ENCODE measurements around the gene SLCO3A1.

Gene SLCO3A1

GRCh38 chr15:92151741-92152140 is 298.2 kb downstream of the SLCO3A1 start:
- no peak for TF ChIP-seq CTCF (IDR thresholded peaks at IDR 0.05; ENCODE audit: low read depth, low read length, missing control alignments)
- DNase-seq (ENCODE audit: extremely low read depth, low read depth), result no peak
- no peak overlapping the region for H3K4me3 ChIP-seq (replicated peaks; ENCODE audit: low read depth, low read length)

- no peak for TF ChIP-seq CTCF (IDR thresholded peaks at IDR 0.05; ENCODE audit: low read depth, low read length, missing control alignments)
- DNase-seq (ENCODE audit: extremely low read depth, low read depth), result no peak
- no peak overlapping the region for H3K4me3 ChIP-seq (replicated peaks; ENCODE audit: low read depth, low read length)
Observed at GRCh38 chr15:92152983-92153382, 299.5 kb downstream of the SLCO3A1 start.

DNA sequence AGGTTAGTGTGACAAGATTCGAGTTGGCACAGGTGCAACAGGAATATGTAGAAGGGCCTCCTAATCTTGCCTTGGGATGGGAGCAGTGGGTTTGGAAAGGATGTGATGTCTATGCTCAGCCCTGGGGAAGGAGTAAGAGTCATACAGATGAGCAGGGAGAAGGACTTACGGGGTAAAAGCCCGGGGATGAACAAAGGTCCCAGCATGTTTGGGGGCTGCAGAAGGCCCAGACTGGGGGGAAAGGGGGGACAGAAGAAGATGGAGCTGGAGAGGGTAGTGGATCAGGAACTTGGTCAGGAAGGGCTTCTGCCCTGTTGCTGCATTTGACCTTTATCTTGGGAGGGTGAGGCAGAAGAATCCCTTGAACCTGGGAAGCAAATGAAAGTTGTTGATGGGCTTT is 300.1 kb downstream of the SLCO3A1 start:
- TF ChIP-seq CTCF (IDR thresholded peaks at IDR 0.05; ENCODE audit: low read depth, low read length, missing control alignments), result no peak
- no peak overlapping the region for H3K4me3 ChIP-seq (replicated peaks; ENCODE audit: low read depth, low read length)
- no peak for DNase-seq (ENCODE audit: extremely low read depth, low read depth)

GRCh38 chr15:92155934-92156333 is 302.4 kb downstream of the SLCO3A1 start:
- H3K4me3 ChIP-seq (replicated peaks; ENCODE audit: low read depth, low read length), result no peak overlapping the region
- no peak for DNase-seq (ENCODE audit: extremely low read depth, low read depth)
- TF ChIP-seq CTCF (IDR thresholded peaks at IDR 0.05; ENCODE audit: low read depth, low read length, missing control alignments), result no peak

DNA sequence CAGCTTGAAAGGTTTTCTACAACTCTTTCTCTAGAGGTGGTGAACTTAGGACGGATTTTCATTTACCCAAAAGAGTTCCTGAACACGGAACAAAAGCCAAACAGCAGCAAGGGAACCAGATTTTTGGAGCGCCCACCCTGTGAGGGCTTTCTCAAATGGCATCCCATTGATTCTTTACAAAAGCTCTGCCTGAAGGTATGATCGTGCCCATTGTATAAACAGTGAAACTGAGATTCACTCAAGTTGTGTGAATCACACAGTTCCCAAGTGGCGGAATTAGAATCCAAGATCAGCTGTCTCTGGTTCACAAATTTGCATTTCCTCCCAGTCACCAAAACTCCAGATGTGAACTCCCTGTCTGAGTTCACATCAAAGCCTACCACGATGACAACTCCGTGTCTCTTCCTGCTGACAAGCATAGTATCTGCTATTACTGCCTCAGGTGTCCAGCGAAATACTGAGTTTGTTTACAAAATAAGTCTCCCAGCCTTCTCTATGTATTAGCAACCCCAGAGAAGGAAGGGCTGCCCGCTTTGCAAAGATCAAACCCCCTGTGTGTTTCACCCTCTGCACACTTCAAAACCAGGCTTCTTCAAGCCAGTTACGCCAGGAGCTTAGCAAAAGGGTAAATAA is 304.3 kb downstream of the SLCO3A1 start:
- no peak for TF ChIP-seq CTCF (IDR thresholded peaks at IDR 0.05; ENCODE audit: low read depth, low read length, missing control alignments)
- H3K4me3 ChIP-seq (replicated peaks; ENCODE audit: low read depth, low read length), result no peak overlapping the region
- no peak for DNase-seq (ENCODE audit: extremely low read depth, low read depth)

DNA sequence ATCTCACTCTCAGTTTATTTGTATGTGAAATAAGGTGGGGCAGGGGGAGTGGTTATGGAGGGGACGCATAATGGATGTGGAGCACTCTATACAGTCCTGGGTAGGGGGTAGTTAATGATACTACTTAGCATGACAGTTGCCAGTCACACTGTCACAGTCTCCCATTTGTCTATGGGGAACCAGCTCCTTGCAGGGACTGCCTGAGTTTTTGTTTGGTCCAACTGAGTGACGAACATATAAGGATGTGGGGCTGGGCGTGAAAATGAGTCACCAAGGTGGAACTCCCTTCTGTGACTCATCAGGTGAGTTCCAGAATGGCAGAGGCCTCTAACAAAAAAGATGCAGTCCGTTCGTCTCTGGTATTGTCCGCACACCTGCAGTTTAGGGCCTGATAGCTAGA is 304.9 kb downstream of the SLCO3A1 start:
- DNase-seq (ENCODE audit: extremely low read depth, low read depth), result no peak
- H3K4me3 ChIP-seq (replicated peaks; ENCODE audit: low read depth, low read length), result no peak overlapping the region
- TF ChIP-seq CTCF (IDR thresholded peaks at IDR 0.05; ENCODE audit: low read depth, low read length, missing control alignments), result no peak

- DNase-seq (ENCODE audit: extremely low read depth, low read depth), result no peak
- no peak for TF ChIP-seq CTCF (IDR thresholded peaks at IDR 0.05; ENCODE audit: low read depth, low read length, missing control alignments)
- H3K4me3 ChIP-seq (replicated peaks; ENCODE audit: low read depth, low read length), result no peak overlapping the region
Observed at GRCh38 chr15:92159481-92159880, 306.0 kb downstream of the SLCO3A1 start.
